ENCODE data around the gene DPH1. TPM values are rescaled to one million over a fixed set of nuclear protein-coding genes. Genes with fewer than 3 reads are reported as not detected.

The DPH1 gene
- total RNA-seq, 1 donor from 2014 or later = 9.9 TPM

DNA sequence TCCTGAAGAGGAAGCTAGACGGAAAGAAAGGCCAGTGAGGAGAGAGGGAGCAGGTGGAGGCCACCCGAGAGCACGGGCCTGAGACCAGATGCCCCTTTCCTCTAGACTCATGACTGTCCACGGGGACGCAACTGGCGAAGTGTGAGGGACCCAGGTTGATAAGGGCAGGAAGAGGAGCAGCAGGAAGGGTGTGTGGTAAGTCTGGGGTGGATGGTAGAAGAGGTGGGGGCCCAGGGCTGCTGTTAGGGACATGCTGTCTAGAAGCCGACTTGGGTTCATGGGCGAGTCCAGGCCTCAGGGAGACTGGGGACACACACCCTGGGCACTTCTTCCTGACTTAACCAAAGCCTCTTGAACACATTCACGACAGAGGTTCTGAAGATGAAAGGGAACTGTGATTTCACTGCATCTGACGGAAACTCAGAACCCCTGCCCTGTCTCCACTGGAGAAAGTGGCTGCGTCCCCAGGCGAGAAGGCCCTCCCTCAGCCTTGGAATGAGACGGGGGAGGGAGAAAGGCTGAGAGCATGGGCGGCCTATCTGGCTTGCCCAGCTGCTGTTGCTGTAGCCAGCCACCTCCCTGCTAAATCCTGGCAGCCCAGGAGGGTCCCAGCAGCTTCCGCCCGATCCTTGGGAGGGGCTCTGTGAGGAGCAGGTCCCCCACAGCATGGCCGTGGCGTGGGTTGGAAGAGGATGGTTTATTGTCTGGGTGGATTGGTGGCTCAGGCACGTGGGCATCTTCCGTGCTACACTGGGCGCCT is 30.9 kb downstream of the DPH1 start:
- DNase-seq (ENCODE audit: low read depth in 2 of 2) = peak in 1 of 2 donors; percentile 17

DNA sequence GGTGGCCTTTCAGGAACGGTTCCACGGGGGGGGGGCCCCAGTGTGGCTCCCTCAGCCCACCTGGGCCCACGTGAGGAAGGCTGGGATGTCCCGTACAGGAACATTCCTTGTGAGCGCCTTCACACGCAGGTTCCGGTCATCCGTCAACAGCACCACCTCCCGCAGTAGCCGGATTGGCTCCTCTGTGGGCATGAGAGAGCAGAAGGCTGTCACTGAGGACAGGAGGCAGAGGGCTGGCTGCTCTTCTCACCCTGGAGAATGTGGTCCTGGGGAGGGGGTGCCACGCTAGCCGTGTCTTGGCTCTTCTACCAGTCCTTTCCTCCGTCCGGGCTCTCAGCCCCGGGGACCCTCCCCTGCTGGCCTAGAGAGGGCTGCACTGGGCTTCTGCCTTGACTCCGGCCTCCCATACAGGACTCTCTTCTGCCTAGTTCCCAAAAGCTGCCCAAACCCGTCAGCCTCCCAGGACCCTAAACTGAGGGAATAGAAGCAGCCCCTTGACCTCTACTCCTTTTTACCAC is 31.5 kb downstream of the DPH1 start:
- no peak for DNase-seq (ENCODE audit: low read depth in 2 of 2)

DNA sequence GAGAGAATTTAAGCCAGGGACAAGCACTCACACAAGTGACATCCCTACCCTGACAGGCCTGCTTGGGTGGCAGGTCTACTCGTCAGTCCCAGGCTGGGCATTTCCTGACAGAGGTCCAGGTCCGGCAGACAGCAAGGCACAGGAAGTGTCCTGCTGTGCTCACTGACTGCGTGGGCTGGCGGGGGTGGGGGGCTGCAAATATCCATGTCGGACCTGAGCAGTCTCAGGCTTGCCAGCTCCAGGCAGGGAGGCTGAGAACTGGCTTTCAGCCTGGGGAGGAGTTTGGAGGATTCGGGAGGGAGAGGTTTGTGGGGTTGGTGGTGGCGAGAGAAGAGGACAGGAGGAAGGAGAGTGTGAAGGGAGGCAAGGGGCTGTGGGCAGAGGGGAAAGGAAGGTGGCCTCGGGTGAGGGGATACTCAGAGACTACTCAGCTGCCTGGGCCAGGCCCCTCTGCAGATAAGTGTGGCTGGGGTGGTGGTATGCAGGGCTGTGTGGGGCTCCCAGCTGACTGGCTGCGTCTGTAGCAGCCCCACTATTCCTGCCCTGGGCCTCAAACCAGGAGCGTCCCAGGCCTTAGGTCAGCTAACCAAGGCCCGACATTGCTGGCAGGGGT is 32.7 kb downstream of the DPH1 start:
- DNase-seq (ENCODE audit: low read depth in 2 of 2) = peak in 1 of 2 donors; percentile 68

DNA sequence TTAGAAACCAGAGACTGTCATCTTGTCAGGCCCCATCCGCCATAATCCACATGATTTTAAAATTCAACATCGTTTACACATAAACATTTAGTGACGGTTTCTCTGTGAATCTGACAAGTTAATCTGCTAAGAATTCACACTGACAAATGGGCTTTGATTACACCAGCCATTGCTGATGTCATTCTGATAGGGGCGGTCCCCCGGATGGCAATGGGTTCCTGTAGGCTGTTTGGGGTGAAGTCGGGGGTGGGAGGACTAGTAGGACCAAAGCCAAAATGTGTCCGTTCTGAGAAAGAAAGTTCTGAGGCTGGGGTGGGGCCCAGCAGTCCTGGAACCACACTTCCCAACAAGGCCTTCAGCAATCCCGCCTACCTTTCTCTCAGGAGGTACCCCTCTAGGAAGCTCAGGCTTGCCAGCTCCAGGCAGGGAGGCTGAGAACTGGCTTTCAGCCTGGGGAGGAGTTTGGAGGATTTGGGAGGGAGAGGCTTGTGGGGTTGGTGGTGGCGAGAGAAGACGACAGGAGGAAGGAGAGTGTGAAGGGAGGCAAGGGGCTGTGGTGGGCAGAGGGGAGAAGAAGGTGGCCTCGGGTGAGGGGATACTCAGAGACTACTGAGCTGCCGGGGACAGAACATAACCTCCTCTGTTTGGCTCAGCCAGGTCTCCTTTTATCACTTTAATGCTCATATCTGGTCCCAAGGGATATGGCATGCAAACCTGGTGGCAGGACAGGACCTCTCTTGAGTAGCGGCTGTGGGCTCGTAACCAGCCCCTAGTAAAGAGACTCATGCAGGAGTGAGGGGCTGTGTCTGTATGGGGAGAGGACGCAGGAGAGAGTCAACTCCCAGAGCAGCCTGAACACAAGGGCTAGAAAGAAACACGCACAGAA is 33.6 kb downstream of the DPH1 start:
- peak in 1 of 2 donors; percentile 29 for DNase-seq (ENCODE audit: low read depth in 2 of 2)

DNA sequence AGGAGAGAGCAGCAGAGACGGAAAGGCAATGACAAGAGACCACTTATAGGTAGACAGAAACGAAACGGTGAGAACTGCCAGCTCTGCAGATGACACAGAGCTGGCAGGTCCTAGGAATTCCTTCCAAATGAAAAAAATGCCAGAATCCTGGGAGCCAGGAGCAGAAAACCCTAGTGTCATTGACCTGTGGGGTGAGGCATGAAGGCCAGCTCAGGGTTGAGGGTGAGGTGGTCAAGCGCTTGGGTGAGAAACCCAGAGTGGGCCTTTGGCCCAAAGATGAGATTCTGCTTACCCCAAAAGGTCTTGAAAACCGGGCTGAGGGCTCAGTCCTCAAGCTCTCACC is 34.2 kb downstream of the DPH1 start:
- DNase-seq (ENCODE audit: low read depth in 2 of 2) = no peak

DNA sequence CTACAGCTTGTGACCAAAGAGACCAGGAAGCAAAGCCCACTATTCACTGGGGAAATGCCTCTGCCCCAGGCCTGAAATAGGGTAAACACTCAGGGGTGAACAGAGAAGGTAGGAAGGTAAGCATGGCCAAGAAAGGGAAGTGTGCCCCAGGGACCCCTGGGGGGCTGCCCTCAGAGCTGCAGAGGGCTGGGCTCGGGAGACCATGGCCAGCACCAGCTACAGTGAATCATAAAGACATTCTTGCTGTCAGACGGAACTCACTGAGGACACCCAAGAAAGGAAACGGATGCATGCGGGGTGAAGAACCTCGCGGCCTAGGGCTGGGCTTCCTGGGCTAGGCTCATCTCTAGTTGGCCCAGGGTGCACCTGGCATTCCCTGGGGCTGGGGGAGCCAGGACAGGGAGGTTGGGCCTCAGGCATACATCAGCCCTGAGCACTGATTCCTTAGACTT is 34.6 kb downstream of the DPH1 start:
- no peak for DNase-seq (ENCODE audit: low read depth in 2 of 2)

DNA sequence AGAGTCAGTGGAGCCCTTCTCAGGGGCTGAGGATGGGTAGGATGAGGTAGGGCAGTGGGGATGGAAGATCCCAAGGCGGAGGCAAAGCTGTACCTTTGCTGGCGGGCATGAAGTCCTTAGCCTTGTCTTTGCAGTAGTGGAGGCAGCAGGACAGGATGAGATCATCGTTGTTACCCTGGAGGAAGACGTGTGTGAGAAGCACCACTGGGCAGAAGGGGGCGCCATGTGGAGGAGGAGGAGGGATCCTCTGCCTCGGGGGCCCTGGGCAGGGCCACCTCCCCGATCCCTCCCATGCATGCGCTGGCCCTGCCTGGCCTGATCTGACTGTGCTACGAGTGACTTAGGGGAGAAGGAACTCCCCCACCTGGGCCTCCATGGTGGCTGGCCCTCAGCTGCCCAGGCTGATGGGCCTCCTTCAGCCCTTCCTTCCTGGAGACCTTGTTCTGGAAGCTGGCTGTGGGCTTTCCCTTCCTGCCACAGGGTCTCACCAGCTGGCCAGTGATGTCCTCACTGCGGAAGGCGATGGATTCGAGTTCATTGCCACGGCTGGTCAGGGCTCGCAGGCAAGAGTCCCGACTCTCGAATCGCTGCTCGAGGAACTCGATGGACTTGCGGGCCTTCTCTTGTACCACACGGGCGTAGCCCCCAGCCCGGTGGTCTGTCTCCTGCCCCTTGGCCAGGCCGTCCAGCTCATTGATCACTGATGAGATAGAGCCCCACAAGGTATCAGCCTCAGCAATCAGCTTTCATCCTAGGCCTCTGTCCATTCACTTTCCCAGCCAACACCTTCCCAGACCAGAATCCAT is 35.2 kb downstream of the DPH1 start:
- peak in 1 of 2 donors; percentile 86 for DNase-seq (ENCODE audit: low read depth in 2 of 2)

DNA sequence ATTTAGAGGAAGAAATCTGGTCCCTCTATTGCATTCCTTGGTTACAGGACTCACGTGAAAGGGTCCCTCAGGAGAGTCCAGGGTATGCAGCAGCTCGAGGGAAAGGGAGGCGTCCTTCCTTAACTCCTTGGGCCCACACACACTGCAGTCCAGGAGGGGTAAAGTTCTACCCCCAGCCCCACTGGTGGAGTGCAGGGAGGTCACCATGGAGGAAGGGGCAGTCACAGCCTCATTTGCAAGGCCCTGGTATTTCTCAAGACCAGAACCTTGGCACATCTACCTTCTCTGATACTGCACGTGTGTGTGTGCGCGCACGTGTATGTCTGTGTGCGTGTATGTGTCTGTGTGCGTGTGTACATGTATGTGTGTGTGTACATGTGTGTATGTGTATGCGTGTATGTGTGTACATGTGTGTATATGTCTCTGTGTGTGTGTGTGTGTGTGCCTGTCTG is 36.0 kb downstream of the DPH1 start:
- DNase-seq (ENCODE audit: low read depth in 2 of 2) = no peak

DNA sequence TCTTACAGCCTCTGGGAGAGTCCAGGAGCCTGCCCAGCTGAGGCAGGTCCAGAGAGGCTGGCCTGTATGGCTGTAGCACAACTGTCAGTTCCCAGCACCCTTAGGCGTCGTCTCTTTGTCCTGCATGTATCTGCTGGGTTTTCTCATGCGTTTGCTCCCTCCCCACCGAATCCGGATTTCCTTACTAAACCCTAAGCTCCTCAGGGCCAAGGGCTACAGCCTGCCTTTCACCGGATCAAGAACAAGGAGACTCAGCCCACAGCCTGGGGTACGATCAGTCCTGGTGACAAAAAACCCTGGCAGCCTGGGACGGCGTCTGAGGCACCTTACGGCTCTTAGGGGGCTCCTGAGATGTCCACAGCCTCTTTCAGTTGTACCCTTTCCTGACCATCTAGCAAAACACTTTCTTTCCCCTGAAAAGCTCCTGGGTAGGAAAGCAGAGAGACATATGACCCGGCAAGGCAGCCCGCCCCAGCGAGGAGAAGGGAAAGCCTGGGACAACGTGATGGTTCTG is 37.2 kb downstream of the DPH1 start:
- peak in 1 of 2 donors; percentile 35 for DNase-seq (ENCODE audit: low read depth in 2 of 2)

DNA sequence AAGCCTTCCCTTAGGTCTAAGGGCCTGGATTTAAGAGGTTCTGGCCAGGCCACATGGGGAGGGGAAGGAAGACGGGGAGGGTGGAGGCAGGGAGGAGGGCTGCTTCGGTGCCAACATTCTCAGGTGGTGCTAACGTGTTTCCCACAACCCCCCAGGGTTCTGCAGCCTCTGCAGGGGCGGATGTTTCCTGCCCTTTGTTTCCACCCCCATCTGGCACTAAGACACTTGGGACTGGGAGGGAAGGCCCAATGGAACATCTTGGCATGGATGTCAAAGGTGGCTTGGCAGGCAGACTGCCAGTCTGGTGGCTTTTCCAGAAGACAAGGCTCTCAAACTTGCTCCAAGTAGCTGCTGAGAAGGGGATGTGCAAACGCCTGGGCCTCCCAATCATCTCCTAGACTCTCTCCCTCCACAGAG is 37.7 kb downstream of the DPH1 start:
- DNase-seq (ENCODE audit: low read depth in 2 of 2) = peak in 1 of 2 donors; percentile 82

DNA sequence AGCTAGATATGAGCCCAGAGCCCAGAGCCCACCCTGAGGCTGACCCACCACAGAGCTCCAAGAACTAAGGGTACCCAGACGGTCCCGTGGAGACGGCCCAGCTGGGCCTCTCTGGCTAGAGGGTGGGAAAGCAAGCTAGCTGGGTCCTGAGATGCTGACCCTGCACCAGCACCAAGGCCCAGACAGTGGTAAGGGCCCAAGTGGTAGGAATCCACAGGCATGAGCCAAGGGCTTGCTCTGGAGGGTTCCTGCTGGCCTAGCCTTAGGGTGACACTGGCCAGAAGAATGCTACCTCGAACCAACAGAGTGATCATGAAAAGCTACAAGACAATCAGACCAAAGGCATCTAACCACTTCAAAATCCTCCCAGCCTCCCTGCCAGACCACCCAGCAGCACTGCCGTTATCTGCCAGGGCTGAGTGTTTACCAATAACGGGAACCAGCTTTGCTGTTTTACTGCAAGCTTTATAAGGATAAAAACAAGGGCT is 38.1 kb downstream of the DPH1 start:
- DNase-seq (ENCODE audit: low read depth in 2 of 2) = no peak

DNA sequence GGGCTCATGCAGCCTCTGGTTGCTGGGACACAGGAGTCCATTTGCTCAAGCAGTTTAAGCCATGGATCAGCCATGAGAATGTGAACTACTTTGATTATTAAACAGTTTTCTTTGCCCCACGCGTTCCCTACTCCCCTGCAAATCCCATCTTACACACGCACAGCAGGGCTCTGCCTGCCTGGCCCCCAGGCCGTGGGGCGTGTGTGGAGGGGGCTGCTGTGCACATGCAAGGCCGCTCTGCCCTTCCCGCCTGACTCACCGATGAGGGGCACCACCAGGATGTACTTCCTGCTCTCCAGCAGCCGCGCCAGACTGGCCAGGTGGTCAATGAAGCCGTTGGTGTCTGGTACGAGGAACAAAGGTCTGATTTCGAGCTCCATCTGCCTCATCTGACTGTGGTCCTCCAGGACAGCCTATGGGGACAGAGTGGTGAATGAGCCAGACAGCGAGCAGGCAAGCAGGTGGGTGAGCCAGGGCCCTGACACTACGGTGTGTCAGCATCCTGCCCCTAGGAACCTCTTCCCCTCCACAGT is 38.6 kb downstream of the DPH1 start:
- DNase-seq (ENCODE audit: low read depth in 2 of 2) = peak in 1 of 2 donors; percentile 89

DNA sequence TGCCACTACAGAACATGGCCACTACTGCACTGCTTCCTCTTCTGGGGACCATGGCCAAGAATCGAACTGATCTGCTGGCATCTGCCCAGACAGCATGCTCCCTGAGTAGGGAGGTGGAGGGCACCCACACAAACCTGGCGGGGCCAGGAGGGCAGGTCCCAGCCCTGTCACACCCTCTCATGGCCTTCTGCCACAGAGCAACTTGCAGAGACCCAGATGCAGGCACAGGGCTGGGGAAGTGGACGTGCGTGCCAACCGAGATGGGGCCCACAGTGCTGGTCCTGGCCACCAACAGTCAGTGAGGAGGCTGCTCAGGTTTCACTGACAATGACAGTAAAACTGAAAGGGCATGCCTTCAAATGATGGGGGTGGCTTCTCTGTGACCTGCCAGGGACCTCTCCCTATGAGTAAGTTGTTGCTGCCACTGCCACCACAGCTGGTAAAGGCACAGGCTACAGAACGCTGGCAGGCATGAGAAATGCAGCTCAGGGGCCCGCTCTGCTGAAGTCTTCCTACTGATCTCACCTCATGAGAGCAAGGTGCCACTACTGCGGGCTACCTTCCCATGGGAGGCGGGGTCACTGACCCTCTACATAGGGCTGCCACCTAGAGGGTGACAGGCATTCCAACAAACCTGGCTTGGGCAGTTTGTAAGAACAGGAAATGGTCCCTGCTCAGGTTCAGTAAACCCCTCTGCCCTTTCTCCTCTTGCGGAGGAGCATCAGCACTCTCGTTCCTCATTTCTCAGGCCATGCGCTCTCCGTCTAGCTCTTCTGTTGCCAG is 40.5 kb downstream of the DPH1 start:
- no peak for DNase-seq (ENCODE audit: low read depth in 2 of 2)

DNA sequence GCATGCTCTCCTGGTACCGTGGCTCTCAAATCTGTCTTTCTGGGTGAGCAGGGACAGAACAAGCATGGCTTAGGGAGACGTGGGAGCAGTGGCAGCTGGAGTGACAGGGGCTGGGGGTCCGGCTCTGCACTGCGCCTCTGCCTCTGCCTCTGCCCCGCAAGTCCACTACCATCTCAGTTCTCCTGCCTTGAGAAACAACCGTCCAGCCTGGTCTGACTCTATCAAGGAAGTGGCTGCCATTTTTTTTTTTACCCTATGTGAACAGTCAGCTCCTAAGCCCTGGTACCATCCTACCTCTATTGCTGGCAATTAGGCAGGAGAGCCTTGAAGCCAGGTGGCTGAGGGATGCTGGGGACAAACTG is 41.1 kb downstream of the DPH1 start:
- DNase-seq (ENCODE audit: low read depth in 2 of 2) = no peak

DNA sequence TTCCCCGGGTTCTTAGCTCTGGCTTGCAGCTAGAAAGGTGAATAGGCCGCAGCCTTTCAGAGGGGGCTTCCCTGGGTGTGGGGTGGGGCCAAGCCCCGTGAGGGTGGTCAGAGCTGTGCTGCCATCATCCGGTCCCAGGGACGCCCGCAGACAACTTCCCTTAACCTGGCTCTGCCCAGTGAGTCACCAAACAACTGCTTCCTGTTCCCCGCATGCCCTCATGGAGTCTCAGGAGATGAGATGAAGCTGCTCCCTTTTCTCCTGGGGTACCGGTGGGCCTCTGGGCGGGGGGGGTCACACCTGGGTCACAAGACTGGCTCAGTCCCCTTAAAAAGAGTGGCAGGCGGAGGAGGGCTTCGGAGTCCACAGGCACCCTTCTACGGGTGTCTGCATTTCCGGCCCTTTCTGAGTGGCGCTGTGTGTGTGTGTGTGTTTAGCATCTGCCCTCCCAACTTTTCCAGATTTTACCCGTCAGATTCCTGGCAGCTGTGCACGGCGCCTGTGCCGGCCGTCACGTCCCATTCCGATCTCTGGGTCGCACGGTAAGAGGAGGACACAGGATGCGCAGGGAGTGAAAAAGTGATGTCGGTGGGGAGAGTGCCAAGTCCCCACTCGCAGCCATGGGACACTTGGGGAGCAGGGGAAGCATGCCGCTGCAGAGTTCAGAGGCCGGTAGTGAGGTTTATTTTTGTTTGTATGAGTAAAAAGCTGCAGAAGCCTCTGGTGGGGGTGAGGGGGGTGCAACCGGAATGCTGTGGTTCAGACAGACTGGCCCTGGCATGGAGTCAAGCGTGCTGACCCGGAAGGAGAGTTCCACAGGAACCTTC is 41.7 kb downstream of the DPH1 start:
- peak; percentile 87 to 93 for DNase-seq (ENCODE audit: low read depth in 2 of 2)

DNA sequence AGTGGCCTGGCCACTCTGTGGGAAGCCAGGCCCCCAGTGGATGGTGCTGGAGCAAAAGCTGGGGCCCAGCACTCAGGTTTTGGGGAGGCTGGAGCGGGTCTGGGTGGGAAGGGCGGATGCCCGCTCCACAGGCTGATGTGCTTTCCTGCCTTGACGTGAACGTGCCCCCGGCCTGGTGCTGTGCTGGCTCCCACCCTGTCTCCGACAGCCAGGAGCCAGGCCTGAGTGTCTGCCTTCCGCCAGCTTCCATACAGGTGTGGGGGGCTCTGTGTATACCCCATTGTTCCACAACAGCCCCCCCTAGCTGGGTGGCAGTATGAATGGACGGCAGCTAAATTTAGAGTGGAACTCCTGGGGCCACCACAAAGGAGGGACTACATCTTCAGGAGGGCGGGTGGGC is 45.0 kb downstream of the DPH1 start:
- DNase-seq (ENCODE audit: low read depth in 2 of 2) = no peak

DNA sequence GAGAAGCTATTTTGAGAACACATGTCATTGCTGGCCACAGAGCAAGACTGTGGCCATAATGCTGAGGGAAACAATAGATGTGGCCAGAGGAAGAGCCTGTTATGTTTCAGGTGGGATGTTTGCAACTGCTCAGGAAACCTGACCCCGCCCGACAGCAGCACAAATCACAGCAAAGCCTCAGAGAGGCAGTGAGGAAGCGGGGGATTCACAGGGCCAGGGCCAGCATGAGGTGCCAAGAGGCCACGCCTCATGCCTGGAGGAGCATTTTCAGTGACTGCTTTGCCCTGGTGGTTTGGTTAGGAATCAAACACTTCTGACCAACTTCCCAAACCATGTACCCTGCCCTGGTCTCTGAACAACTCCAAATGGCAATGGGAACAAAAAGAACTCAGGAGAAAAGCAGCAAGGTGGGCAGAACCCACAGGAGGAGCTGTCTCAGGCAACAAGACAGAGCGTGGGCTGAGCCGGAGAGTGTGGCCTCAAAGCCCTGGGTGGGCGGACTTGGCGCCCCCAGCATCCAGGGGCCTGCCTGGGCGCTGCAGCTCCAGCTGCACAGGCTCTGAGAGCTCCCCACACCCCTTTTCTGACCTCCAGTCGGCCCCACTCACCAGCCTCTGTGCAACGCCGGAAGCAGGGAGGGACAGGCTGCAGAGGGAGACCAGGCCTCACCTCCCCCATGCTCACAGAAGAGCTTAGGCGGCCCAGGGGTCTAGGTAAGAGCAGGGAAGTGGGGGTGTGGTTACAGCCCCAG is 45.6 kb downstream of the DPH1 start:
- peak in 1 of 2 donors; percentile 65 for DNase-seq (ENCODE audit: low read depth in 2 of 2)

Data from dermis microvascular lymphatic vessel endothelial cell (primary cell).